Activated T-cell treated with anti-CD3 and anti-CD28 coated beads for 24 hours (primary cell): ENCODE measurements around the gene TEX2.

Source experiments
- DNase-seq: peaks from one replicate; pipeline ENCODE4 v3.0.0-alpha.2; 2020; ENCODE audit warnings: low read depth

The TEX2 gene

DNA sequence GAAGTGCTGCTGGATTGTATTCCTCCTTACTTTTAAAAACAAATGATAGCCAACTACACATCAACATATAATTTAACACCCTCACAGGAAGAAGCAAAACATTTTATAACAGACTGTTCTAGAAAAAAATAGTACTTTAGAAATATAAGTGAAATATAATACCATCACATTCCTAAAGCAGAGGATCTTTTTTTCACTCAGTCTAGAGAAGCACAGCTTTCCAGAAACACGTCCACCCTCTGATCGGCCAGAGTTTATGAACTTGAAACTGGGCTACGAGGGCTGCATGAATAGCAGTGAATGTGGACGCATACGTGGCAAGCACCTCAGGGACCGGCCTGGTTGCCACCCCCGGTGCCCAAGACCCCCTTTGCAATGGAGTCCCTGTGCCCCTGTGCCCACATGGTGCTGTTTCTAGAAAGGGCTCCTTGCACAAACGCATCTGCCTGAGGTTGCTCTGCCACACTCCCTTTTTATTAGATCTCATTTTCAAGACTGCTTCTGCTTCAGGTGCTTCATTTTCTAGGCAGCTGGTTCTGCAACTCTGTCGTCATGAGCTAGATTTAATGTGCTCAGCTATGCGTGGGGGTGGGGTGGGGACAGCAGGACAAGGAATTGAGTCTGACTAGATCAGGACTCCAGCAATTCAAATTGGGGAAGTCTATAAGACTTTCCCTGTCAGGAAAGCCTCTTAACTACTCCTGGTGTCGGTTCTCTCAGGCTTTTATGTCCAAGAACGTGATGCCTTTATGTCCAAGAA lies 104.0 kb downstream of the TEX2 start:
- DNase-seq: no peak

DNA sequence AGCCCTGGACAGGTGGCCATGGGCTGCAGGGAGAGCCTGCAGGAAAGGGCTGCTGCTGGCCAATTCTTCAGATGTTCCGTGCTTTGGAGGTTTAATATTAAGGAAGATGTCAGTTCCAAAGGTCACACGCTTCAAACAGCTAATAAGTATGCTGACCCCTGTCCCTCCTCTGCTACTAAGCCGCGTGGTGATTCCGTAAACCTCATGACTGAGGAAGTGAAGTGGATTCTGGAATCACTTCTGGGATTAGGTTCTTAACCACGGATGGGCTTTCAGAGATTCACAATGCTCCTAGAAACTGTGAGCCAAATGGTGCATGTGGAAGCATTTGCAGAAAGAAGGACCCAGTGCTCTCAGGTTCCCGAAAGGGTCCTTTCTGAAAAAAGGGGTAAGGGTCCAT lies 104.7 kb downstream of the TEX2 start:
- no peak for DNase-seq

DNA sequence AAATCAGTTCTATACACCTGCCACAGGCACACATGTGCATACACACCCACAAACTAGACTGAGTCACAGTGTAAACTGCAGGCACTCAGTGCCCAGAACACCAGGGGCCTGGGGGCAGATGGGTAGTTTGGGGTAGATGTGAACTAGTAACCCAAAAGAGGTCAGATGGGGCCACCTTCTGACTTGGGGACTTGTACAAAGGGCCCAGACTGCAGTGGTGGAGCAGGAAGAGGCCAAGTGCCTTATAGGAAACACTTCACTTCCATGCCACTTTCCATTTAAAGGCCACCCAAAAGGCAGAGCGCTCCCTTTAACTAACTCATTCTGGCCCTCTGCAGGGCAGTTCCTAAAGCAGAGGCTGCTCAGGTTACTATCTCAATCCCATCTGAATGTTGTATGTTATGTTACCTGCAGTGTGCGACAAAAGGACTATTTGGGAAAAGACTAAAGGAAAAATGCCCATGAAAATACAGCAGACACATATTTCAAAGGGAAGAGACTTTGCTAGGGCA lies 105.3 kb downstream of the TEX2 start:
- no peak for DNase-seq

DNA sequence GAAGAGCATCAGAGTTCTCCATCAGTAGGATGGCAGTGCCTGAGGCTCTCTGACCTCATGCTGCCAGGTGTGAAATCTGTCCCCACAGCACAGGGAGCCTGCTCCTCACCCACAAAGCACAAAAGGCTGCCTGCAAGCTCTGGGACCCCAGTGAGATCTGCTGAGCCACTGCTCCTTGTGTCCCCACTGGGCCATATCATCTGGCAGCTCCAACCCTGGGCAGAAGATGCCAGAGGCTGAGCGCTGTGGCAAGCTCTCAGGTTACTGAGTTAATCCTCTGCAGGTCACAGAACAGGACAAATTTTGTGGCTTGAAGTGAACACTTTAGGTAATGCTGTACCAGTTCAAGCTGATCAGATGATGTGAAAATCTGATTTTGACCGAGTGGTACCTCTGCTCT lies 106.4 kb downstream of the TEX2 start:
- DNase-seq: no peak

DNA sequence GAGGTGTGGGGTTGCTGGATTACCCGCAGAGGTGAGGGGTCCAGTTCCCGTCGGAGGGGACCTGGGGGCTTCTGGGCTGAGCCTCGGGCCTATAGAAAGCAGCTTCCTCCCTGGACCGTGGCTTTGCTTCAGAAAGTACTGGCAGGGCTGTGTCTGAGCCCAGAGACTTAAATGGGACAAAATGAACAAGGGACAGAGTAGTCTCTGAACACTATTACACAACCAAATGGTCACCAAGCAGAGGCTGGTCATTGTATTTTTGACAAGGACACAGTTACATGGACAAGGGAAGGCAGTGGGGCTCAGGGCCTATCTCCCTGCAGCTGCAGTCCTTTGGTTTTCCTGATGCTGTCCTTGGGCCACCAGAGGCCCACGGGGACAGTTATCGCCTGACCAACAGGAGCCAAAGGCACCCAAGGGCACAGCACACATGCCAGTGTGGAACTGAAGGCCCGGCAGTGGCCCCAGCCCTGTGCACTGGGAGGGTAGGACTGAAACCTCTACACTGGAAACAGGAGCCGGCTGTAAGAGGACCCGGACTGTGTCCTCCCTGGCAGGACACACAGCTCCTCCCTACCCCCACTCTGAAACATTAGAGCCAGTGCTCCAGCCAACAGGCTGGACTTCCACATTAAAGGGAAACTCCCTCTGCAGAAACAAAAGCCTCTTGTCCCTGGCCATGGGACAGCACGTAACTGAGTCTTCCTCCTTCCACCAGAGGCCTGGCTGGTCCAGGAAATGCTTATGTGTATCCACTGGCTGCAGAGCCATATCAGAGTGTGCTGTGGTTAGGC lies 107.1 kb downstream of the TEX2 start:
- DNase-seq: no peak

DNA sequence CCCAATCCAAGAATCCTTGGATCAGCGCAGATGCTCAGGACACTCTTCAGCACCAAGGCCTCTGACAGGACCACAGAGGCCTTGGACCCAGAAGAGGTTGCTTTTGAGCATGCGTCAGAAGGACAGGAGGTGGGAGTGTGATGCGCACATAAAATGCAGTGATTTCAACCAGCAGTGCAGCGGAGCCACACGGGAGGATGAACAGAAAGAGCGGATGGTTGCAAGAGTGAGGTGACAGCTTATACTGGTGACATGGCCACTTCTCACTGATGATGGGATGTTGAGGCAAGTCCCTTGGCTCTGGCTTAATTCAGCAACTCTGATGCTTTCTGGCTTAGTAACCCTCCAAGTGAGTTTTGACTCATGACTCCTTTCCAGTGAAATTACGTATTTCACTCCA lies 107.9 kb downstream of the TEX2 start:
- DNase-seq: no peak

DNA sequence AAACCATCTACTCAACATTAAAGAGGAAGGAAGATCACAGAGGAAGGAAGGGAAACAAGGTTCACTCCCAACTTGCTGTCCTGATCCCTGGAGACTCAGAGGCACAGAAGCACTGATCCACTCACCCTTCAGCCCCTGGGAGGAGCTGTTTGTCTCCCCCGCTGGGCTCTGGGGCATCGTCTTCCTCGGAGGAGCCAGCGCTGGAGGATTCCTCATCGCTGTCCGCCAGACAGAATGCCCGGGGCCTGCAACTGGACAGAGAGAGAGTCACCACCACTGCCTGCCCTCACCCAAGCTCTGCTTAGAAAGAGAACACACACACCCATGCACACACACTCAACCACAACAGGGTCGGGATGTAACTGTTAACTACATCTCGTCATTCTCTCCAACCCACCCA lies 108.3 kb downstream of the TEX2 start:
- no peak for DNase-seq

DNA sequence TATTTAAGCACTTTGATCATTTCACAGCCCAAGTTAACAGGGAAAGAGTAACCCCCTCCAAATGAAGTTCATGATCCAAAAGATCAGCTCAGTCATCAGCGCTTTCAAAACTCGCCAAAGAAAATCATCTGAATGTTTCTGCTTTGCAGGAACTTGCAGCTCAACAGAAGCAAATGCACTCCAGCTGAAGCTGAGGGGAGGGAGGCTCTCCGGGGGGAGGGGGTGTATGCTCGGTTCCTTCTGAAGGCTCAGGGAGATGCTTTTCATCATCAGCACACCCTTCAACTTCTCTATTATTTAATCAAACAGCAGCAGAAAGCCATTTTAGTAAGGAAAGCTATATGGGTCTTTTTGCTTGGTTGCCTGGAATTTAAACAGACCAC lies 108.8 kb downstream of the TEX2 start:
- DNase-seq: no peak

DNA sequence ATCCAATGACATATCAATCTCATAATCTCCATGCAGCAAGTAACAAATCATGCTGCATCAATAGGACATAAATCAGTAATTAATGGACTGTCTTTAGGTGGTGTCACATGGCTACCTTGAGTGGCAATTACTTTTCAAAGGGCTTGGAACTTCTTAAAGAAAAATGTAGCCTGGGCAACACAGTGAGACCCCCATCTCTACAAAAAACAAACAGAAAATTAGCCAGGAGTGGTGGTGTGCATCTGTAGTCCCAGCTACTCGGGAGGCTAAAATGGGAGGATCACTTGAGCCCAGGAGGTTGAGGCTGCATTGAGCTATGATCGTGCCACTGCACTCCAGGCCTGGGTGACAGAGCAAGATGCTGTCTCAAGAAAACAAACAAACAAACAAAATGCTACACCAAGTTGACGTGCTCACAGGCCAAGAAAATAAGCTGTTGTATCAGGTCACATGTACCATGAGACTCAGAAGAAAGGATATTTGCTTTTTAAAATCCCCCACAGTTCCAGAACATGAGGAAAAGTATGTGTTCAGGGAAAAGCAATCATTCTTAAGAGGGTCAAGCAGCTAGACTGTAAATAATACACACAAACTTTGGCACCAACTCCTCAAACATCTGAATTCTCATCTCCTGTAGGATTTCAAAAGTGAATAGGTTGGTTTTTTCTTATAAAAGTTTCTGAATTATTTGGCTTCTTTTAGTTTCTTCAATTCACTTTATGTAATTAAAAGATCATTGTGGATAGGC lies 109.3 kb downstream of the TEX2 start:
- DNase-seq: no peak

DNA sequence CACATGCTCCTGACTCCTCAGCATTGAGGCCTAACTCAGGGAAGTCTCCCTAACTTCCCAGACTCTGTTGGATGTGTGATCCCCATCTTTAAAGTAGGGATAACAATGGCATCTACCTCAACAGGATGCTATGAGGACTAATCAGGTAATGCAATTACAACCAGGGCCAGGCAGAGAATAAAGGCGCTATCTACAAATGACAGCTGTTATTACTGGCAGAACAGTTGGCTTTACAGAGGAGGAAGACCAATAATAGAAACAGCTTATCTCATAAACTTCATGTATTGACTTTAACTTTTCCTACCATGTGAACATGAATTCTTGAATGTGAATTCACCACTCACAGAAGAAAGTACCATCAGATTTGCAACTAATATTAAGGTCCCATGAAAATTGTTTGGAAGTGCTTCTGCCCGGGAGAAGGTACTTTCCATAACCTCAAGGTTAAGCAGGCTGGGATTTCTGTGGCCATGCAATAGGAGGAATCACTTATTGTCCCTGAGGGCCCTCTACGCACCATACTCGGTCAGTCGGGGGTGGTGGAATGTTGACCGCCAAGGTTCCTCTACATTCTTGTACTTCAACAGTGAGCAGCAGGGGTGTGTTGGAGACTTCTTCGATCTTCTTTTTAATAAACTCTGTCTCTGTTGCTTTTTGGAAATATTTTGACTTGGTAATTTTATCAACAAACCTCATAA lies 110.5 kb downstream of the TEX2 start:
- no peak for DNase-seq

DNA sequence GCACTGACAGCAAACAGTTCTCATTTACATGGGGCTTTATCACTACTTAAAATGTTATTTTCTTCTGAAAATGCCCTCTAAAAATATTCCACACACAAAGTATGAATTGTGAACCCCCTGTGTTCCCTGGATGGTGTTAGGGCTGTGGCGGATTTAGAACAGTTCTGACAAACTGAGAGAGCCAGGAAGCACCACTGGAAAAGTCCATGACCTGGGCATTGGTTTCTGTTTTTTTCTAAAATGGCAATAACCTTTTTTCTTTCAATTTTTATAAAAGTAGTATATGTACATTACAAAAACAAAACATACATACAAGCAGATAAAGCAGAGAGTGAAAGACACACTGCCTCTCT lies 112.1 kb downstream of the TEX2 start:
- DNase-seq: no peak

DNA sequence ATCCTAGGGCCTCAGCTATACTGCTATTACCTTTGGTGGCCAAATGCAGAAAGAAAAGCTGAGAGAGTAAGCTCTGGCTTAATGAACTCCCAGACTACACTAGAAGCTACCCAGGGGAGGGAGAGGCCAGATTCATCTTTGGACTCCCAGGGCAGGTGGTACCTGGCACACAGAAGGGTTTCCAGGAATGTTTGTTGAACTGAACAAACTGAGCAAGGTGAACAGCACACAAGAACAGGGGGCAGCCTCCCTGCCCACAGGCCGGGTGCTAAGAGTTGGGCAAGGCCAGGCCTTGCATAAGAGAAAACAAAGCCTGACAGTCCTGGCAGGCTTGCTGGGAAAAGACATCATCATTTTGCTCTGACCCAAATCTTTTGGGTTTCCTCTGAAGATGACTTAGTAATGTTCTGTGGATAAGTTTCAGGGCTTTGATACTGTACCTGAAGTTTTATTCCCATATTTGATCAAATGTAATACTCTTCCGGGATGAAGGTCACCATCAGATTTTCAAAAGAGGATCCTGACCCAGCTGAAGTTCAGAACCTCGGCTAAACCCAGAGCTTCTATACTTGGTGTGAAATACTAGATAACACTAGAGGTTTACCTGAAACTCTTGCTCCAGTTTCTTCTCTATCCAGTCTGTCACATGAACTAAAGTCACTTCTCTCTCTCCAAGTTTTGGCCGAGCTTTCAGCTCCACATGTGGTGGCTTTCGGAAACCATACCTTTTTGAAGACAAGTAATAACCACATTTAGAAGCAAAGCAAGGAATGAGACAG lies 112.6 kb downstream of the TEX2 start:
- DNase-seq: no peak

DNA sequence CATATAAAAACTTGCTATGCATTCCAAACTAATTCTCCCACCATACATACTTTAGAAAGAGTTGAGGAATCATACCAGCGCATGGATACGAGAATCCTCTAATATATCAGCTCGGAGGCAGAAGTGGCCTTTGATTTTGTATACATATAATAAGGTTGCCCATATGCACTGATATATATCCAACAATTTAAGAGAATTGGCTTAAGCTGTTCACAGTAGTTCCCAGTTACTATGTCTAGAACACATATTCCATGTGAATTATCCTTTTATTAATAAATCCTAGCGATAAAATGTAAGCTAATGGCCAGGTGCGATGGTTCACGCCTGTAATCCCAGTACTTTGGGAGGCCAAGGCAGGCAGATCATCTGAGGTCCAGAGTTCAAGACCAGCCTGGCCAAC lies 113.9 kb downstream of the TEX2 start:
- no peak for DNase-seq

DNA sequence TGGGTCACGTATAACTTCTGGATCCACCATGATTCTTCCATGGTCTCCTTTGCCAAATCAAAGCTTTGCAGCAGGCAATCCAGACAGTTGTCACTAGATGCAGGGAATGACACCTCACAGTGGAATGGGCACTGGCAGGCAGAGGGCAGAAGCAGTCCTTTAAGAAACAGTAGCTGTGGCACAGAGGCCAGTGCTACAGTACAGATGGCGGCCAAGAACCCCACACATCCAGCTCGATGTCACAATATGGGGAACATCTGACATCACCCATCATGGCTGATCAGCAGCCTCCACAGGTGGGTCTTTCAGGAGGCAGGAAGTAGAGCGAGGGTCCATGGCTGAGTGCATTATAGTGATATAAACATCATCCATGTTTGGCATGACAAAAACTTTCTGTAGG lies 114.4 kb downstream of the TEX2 start:
- DNase-seq: no peak

DNA sequence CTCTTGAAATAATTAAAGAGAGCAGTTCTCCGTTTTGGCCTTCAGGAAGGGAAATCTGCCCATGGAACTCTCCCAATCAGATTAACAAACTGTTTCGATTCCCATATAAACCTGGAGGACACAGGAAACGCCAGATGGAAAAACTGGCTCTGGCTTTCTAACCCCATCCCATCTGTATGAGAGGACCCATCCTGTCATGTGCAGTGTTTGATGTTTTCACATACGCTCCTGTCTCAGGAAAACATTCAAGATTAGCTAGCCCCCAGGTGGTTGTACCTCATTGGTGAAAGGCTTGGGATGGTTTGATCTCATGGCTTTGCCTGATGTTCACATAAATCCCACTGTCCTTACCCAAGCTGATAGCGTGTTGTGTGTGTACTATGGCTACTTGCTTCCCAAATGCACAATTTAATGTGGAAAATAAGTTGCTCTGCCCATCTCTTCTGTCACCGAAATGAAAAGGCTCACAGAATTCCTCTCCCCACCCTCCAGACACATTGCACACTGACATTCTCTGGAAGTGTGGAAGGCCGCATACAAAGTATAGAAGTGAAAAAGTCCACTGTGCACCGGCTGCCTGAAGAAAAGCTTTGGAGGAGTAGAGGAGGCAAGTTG lies 114.9 kb downstream of the TEX2 start:
- no peak for DNase-seq

DNA sequence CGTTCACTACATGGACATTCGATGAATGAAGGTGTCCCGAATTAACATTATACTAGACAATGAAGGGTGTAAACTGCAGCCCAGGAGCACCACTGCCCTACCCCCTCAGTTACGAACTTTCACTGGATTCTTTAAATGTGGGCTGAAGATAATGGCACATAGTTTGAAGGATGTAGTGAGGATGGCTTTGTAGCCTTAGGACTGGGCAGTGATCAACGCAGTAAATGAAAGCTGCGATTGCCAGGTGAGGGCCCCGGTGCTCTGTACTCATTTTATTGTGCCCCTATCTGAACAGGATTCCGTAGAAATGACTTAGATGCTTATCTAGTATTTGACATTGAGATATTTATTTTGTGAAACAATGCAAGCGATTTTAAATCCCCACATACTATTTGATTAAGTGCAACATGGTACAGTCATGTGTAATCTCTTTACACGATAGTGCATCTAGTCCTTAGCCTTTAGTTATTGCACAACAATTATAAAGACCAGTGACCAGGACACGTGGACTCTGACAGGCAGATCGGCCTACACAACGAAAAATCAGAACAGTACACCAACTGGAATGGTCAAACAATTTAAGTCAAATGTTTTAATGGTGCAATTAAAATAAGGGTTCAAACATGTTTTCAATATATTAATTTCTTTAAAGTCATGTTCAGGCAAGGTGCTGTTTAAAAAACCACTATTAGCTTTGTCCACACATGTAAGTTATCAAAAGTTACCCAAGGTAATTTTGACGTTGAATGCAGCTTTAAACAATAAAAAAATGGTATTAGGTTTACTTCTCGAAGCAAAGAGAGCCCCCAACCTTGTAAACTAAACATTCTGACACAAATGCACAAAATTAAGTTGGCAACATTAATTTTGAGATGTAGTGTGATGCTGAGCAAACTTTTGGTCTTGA lies 115.7 kb downstream of the TEX2 start:
- no peak for DNase-seq

DNA sequence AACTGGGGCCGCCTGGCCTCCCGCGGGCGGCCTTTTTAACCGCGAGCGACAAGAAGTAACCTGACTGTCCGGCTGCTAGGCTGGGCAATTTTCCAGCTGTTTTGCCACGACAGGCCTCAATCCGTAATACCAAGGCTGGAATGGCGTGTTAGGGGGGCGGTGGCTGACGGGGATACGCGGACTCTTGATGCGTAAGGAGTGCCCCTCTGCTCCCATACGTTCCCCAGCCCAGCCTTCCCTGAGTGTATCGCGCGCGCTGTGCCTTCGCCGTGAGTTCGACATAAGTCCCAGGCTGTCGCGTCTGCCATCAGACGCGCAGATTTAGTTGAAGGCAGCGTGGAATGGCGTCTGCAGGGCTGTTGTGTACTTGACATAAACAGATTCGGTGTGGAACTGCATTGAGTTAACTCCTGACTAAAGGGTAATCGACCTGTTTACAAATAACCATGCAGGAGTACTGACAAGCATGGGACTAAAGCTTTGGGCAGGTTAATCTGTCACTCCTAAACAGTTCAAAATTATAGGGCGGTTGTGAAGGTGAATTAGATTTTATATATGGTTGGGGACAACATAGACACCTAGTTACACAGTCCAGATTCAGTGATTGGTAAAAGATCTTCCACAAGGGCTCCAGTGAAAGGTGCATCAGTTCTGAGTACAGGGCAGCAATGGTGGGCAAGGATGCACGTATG lies 116.5 kb downstream of the TEX2 start:
- DNase-seq: peak; percentile 37

DNA sequence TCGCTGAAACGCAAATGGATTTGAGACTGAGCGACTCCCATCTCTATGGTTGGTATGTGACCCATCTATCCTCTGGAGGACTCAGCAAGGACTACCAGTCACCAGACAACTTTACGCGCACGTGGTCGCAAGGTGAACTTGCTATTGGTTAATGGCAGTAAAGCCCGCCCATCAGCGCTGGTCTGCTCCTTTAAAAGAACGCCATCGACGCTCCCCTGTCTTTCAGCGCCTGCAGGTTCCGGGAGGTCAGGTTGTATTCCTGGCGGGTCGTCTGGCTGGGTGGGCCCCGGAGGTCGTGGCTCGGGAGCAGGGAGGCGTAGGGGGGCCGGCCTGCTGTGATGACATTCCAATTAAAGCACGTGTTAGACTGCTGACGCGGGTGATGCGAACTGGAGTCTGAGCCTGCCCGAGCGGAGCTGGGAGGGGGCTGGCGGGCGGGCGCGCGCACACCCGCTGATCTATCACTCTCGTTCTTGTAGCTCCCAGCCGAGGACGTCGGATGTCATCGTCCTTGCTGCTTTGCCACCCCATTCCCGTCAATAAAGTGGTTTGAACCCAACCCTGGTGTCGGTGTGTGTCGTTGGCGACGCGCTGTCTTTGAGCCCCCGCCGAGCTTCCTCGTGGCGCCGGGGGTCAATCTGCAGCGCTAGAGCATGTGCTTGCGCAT lies 117.2 kb downstream of the TEX2 start:
- DNase-seq: peak; percentile 93

DNA sequence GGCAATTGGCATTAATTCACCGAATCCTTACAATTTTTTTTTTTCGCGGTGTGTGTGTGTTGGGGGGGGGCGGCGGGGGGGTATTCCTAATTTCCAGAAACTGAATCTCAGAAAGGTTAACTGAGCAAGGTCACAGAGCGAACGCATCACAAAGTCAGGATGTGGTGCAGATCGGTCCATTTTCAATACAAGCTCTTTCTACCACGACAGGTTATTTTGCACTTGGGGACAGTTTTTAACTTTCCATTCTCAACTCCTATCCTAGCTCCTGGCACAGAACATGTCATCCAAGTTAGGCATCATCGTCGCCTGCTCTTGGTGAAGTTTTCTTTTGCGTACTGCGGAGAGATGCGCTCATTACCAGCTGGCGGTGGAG lies 117.7 kb downstream of the TEX2 start:
- no peak for DNase-seq
